Fibroblast of villous mesenchyme (primary cell): ENCODE measurements around the gene STUB1. TPM values are rescaled to one million over a fixed set of nuclear protein-coding genes. Genes with fewer than 3 reads are reported as not detected.
"Not testable (repeated sequence)": the region's sequence is repeated elsewhere in the genome, so short reads cannot be mapped to it uniquely, and the experiment has no call there.

ENCODE experiments used
- DNase-seq: peaks from one replicate; pipeline ENCODE4 v3.0.0-alpha.2; 2010; ENCODE audit warnings: low read depth
- H3K4me3 ChIP-seq: 2 replicates; pipeline ENCODE4 v1.5.1; 2011; ENCODE audit warnings: low read depth, mild to moderate bottlenecking, low read length
- total RNA-seq: library from RNA; depleted of rRNA; stranded (reverse); fragments of >200 nt; gene quantifications from 2 replicates; pipeline ENCODE4 v1.2.3, GENCODE V29; 2012
- TF ChIP-seq, protein P1 (sequence below): IDR thresholded peaks from 2 replicates; pipeline ENCODE4 v1.5.1; 2012; ENCODE audit warnings: low read depth, mild to moderate bottlenecking, low read length; ENCODE audit not compliant: insufficient read depth

STUB1 gene
- total RNA-seq, 1 donor: 100 TPM

GRCh38 chr16:711548-712320, 31.5 kb downstream of the STUB1 start:
- peak; percentile 60 for DNase-seq
- TF ChIP-seq, protein P1, sequence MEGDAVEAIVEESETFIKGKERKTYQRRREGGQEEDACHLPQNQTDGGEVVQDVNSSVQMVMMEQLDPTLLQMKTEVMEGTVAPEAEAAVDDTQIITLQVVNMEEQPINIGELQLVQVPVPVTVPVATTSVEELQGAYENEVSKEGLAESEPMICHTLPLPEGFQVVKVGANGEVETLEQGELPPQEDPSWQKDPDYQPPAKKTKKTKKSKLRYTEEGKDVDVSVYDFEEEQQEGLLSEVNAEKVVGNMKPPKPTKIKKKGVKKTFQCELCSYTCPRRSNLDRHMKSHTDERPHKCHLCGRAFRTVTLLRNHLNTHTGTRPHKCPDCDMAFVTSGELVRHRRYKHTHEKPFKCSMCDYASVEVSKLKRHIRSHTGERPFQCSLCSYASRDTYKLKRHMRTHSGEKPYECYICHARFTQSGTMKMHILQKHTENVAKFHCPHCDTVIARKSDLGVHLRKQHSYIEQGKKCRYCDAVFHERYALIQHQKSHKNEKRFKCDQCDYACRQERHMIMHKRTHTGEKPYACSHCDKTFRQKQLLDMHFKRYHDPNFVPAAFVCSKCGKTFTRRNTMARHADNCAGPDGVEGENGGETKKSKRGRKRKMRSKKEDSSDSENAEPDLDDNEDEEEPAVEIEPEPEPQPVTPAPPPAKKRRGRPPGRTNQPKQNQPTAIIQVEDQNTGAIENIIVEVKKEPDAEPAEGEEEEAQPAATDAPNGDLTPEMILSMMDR: peak; percentile 92
- H3K4me3 ChIP-seq: no peak overlapping the region

DNA sequence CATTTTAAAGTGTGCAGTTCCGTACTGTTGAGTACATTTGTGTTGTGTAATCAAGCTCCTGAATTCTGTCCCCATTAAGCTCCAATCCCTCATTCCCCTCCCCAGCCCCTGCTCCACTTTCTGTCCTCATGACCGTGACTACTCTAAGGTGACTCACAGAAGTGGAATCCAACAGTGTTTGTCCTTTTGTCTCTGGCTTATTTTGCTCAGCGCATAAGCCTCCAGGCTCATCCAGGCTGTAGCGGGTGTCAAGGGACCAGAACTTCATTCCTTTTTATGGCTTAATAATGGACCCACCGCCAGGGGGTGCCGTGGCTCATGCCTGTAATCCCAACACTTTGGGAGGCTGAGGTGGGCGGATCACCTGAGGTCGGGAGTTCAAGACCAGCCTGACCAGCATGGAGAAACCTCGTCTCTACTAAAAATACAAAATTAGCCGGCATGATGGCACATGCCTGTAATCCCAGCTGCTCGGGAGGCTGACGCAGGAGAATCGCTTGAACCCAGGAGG, 32.6 kb downstream of the STUB1 start:
- TF ChIP-seq, protein P1: peak; percentile 55
- H3K4me3 ChIP-seq: not testable (repeated sequence)
- DNase-seq: peak; percentile 94

GRCh38 chr16:714079-714478, 33.9 kb downstream of the STUB1 start:
- TF ChIP-seq, protein P1: no peak
- H3K4me3 ChIP-seq: no peak overlapping the region
- no peak for DNase-seq

- TF ChIP-seq, protein P1: no peak
- H3K4me3 ChIP-seq: peak within 1 kb of the TSS; percentile 66
- peak; percentile 87 for DNase-seq
Measured at GRCh38 chr16:714558-715476, 34.6 kb downstream of the STUB1 start, which contains the start of gene METRN. METRN (plus strand) TSS chr16:715118; CDS start chr16:715290, 172 bp downstream.

DNA sequence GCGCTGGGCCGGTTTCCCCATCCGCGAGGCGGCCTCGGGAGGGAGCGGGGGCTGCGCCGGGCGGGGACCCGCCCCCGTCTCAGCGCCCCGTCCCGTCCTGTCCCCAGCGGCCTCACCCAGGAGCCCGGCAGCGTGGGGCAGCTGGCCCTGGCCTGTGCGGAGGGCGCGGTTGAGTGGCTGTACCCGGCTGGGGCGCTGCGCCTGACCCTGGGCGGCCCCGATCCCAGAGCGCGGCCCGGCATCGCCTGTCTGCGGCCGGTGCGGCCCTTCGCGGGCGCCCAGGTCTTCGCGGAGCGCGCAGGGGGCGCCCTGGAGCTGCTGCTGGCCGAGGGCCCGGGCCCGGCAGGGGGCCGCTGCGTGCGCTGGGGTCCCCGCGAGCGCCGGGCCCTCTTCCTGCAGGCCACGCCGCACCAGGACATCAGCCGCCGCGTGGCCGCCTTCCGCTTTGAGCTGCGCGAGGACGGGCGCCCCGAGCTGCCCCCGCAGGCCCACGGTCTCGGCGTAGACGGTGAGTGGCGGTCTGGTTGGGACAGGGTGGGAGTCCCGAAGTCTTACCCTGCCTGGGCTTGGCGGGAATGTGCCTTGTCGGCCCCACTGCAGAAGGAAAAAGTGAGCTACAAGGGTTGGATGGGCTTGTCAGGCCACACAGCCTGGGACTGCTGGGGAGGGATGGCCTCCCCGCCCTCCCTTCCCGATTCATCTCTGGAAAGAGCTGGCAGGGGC, 35.4 kb downstream of the STUB1 start:
- DNase-seq: peak; percentile 27
- H3K4me3 ChIP-seq: peak overlapping the region; percentile 66
- TF ChIP-seq, protein P1: no peak

DNA sequence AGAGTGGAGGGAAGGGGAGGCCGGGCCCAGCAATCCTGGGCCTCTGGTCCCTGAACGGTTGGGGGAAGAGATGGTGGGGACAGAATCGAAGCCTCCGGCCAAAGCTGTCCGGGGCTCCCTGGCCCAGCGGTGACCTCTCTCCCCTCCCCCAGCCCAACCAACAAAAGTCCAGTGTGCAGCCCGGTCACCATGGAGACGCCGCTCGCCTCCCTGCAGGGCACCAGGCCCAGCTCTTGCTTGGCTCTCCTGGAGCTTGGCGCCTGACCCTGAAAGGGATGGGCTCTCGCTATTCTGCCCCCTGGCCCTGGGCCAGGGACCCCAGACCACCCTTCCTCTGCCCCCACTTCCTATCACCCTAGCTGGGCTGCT, 36.0 kb downstream of the STUB1 start:
- peak; percentile 31 for DNase-seq
- peak overlapping the region; percentile 55 for H3K4me3 ChIP-seq
- TF ChIP-seq, protein P1: no peak
